Activated CD8-positive, alpha-beta memory T cell treated with anti-CD3 and anti-CD28 coated beads, Interleukin-2, amount 50 U/mL, for 1 hour (primary cell): ENCODE measurements around the gene RPS28.
"Not testable (repeated sequence)": the region's sequence is repeated elsewhere in the genome, so short reads cannot be mapped to it uniquely, and the experiment has no call there.

Experiments used
- DNase-seq: peaks from one replicate; pipeline ENCODE4 v3.0.0-alpha.2; 2020; ENCODE audit errors: extremely low read depth

RPS28 gene

GRCh38 chr19:8320564-8321066, 681 bp upstream of the RPS28 start:
- DNase-seq, result no peak

DNA sequence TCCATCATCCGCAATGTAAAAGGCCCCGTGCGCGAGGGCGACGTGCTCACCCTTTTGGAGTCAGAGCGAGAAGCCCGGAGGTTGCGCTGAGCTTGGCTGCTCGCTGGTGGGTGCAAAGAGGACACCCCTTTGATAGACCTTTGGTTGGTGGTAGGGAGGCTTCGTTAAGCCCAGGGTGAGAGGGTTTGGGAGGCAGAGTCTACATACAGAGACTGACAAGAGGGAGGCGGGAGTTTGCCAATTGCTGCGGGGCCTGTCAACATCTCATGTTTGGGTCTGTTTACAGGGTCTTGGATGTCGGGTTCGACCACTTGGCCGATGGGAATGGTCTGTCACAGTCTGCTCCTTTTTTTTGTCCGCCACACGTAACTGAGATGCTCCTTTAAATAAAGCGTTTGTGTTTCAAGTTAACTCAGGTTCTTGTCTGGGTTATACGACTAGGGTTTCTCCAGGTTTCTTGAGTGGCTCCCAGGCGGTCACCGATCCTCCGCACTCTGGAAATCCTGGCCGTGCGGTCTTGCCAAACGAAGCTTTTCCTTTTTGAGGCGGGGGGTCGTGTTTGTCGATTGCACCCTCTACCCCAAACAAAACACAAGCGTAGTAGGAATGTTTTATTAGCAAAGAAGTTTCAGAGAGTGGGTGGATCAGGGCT, 816 bp downstream of the RPS28 start:
- no peak for DNase-seq

DNA sequence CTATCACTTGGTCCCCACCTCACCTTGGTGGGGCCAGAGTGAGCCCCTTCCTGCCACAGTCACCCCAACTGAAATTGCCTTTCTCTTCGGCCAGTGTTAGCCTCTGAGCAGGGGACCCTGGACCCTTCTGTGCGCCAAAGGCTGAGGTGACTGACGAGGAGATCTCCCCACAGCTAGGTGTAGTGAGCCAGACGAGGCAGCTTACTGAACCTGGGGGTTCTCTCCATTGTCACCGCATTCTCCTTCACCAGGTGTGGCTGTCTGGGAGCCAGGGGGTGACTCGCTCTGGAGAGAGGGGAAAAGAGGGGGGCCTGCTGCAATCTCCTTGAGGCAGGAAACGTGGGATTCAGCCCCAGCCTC, 1.3 kb downstream of the RPS28 start:
- no peak for DNase-seq

GRCh38 chr19:8323781-8324185, 2.5 kb downstream of the RPS28 start:
- DNase-seq, result no peak

DNA sequence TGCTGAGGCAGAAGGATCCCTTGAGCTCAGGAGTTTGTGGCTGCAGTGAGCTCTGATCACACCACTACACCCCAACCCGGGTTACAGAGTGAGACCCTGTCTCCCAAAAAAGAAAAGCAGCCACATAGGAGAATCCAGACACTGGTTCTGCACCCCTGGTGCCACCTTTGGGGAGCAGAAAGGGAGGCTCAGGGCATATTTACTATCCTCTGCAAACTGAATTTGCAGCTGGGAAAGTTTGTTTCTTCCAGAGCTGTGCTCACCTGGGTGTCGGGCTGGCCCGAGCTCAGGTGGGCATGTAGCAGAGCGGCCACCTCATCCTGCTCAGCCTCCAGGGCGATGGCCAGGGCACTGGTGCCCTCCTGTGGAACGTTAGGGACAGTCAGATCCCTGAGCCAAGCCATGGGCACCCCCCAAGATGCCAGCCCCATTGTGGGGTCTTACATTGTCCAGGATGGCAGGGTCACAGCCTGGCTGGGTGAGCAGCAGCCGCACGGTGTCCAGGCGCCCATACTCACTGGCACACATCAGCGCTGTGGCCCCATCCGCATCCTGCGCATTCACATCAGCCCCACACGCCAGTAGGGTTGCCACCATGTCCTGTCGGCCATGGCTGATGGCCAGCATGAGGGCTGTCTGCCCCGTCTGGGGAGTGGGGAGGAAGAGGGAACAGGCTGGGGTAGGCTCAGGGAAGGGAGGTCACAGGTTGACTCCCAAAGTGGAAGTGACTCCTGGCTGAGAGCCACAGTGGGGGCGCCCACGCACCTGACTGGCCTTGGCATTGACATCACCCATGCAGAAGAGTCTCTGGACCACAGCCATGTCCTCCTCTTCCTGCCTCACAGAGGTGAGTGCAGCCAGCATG, 3.1 kb downstream of the RPS28 start:
- DNase-seq, result no peak

GRCh38 chr19:8325454-8325853, 4.2 kb downstream of the RPS28 start:
- DNase-seq, result no peak

GRCh38 chr19:8329996-8330395, 8.7 kb downstream of the RPS28 start:
- no peak for DNase-seq

- no peak for DNase-seq
These were observed 10.1 kb downstream of the RPS28 start for GRCh38 chr19:8331263-8331845.

GRCh38 chr19:8332976-8333766, 11.9 kb downstream of the RPS28 start:
- no peak for DNase-seq

GRCh38 chr19:8333767-8334457, 12.6 kb downstream of the RPS28 start:
- no peak for DNase-seq

- DNase-seq, result no peak
These were observed 13.4 kb downstream of the RPS28 start for GRCh38 chr19:8334458-8335342.

DNA sequence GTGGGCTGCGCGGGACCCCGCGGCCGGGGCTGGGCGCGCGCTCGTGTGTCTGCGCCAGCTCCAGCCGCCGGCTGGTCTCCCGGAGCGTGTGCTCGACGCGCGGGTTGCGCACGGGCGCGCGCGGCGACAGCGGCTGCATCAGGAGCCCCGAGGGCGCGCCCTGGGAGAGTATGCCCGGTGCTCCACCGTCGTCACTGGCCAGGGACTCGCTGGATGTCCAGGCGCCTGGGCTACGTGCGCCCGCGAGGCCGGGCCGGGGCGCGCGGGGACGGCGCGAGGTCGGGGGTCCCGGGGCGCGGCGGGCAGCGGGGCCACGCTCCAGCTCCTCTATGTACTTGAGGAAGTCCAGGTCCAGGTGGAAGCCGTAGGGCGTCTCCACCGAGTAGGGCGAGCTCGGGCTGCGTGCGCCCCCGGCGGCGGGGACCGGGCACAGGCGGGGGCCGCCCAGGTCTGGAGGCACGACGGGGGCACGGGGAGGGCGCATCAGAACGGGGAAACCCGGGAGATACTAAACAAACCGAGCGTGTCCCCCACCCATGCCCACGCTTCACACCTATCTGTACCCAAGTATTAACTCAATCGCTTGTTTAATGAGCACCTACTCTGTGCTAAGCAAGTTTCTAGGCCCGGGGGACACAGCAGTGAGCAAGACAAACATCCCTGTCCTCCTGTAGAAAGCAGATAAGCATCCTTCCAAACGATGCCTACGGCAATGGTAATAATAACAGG, 14.2 kb downstream of the RPS28 start:
- no peak for DNase-seq

DNA sequence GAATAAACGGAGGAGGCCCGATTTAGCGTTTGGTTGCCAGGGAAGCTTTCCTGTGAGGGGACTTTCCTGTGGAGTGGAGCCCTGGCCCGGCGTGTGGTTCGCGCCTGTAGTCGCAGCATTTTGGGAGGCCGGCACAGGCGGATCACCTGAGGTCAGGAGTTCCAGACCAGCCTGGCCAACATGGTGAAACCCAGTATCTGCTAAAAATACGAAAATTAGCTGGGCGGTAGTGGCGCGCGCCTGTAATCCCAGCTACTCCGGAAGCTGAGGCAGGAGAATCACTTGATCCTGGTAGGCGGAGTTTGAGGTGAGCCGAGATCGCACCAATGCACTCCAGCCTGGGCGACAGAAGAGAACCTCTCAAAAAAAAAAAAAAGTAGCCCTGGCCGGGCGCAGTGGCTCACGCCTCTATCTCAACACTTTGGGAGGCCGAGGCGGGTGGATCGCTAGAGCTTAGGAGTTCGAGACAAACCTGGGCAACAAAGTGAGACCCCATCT, 14.8 kb downstream of the RPS28 start:
- no peak for DNase-seq

GRCh38 chr19:8336660-8337059, 15.4 kb downstream of the RPS28 start:
- DNase-seq, result no peak

GRCh38 chr19:8337728-8338127, 16.4 kb downstream of the RPS28 start:
- no peak for DNase-seq

- no peak for DNase-seq
These were observed 17.5 kb downstream of the RPS28 start for GRCh38 chr19:8338835-8339234.

- DNase-seq, result no peak
These were observed 19.2 kb downstream of the RPS28 start for GRCh38 chr19:8340341-8341096.

GRCh38 chr19:8341504-8341903, 20.2 kb downstream of the RPS28 start:
- DNase-seq, result not testable (repeated sequence)

DNA sequence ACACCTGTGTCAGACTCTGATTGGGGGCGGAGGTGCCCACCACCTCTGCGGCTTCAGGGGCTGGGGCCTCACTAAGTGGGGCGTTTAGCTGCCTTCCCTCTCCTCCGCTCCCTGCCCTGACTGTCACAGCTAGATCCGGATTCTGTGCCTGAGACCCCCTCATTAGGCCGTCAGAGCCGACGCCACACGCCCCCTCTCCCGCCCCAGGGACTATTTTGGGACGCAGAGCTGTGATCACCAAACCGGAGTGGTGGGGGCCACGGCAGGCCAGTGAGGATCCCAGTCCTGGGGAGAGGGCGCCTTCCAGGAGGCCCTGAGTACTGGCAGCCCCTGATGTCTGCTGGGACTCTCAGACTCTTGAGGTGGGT, 21.0 kb downstream of the RPS28 start:
- DNase-seq, result no peak
